H9 (cell line): ENCODE measurements around the gene TEDDM1. TPM values are rescaled to one million over a fixed set of nuclear protein-coding genes. Genes with fewer than 3 reads are reported as not detected.

Experiments used
- DNase-seq: peaks from one replicate; pipeline ENCODE4 v3.0.0-alpha.2; 2017
- H2AFZ ChIP-seq: one replicate; pipeline ENCODE4 v1.6.1; 2013; ENCODE audit warnings: mild to moderate bottlenecking, low read length, control low read depth, moderate library complexity
- H2AK5ac ChIP-seq: 2 replicates; pipeline ENCODE4 v1.6.1; 2013; ENCODE audit warnings: low read length, control low read depth, mixed read lengths; ENCODE audit not compliant: insufficient read length
- H2BK120ac ChIP-seq: one replicate; pipeline ENCODE4 v1.6.1; 2013; ENCODE audit warnings: low read depth, mild to moderate bottlenecking, low read length, control low read depth, inconsistent platforms; ENCODE audit not compliant: poor library complexity, severe bottlenecking
- H2BK12ac ChIP-seq: 2 replicates; pipeline ENCODE4 v1.6.1; 2013; ENCODE audit warnings: low read length, control low read depth, mixed read lengths, low read depth; ENCODE audit not compliant: insufficient read length
- H2BK15ac ChIP-seq: 2 replicates; pipeline ENCODE4 v1.6.1; 2013; ENCODE audit warnings: low read depth, low read length, control low read depth
- H2BK20ac ChIP-seq: one replicate; pipeline ENCODE4 v1.6.1; 2013; ENCODE audit warnings: low read depth, mild to moderate bottlenecking, low read length, control low read depth, inconsistent platforms; ENCODE audit not compliant: poor library complexity, severe bottlenecking
- H2BK5ac ChIP-seq: 2 replicates; pipeline ENCODE4 v1.6.1; 2013; ENCODE audit warnings: low read length, control low read depth, mixed read lengths; ENCODE audit not compliant: insufficient read length
- H3K14ac ChIP-seq: 2 replicates; pipeline ENCODE4 v1.6.1; 2013; ENCODE audit warnings: low read length, control low read depth; ENCODE audit not compliant: insufficient read depth
- H3K18ac ChIP-seq: 2 replicates; pipeline ENCODE4 v1.6.1; 2013; ENCODE audit warnings: low read depth, mild to moderate bottlenecking, mixed read lengths, low read length, control low read depth; ENCODE audit not compliant: insufficient read length
- H3K23ac ChIP-seq: 2 replicates; pipeline ENCODE4 v1.6.1; 2013; ENCODE audit warnings: low read length, control low read depth, mixed read lengths, low read depth; ENCODE audit not compliant: insufficient read length
- H3K23me2 ChIP-seq: 2 replicates; pipeline ENCODE4 v1.6.1; 2013; ENCODE audit warnings: low read depth, mild to moderate bottlenecking, mixed read lengths, low read length, control low read depth; ENCODE audit not compliant: insufficient read length, poor library complexity, severe bottlenecking
- H3K27ac ChIP-seq: 2 replicates; pipeline ENCODE4 v1.5.1; 2013; ENCODE audit warnings: low read length, control low read depth, mixed read lengths, low read depth; ENCODE audit not compliant: insufficient read length
- H3K27me3 ChIP-seq: 2 replicates; pipeline ENCODE4 v1.6.1; 2013; ENCODE audit warnings: low read length, control low read depth, inconsistent platforms; ENCODE audit not compliant: insufficient read depth
- H3K4ac ChIP-seq: 2 replicates; pipeline ENCODE4 v1.6.1; 2013; ENCODE audit warnings: low read depth, mild to moderate bottlenecking, control low read depth, inconsistent platforms, low read length, moderate library complexity
- H3K4me1 ChIP-seq: 2 replicates; pipeline ENCODE4 v1.6.1; 2013; ENCODE audit warnings: low read length, control low read depth, inconsistent platforms; ENCODE audit not compliant: insufficient read depth
- H3K4me2 ChIP-seq: 2 replicates; pipeline ENCODE4 v1.6.1; 2013; ENCODE audit warnings: low read length, control low read depth, mixed read lengths; ENCODE audit not compliant: insufficient read length, insufficient read depth
- H3K56ac ChIP-seq: 2 replicates; pipeline ENCODE4 v1.6.1; 2013; ENCODE audit warnings: low read depth, mild to moderate bottlenecking, mixed read lengths, low read length, control low read depth; ENCODE audit not compliant: insufficient read length
- H3K79me1 ChIP-seq: 2 replicates; pipeline ENCODE4 v1.6.1; 2013; ENCODE audit warnings: low read depth, mild to moderate bottlenecking, moderate library complexity, low read length, control low read depth, inconsistent platforms; ENCODE audit not compliant: insufficient read depth, poor library complexity, severe bottlenecking
- H3K79me2 ChIP-seq: 2 replicates; pipeline ENCODE4 v1.6.1; 2013; ENCODE audit warnings: low read length, control low read depth, inconsistent platforms; ENCODE audit not compliant: insufficient read depth
- H3K9ac ChIP-seq: 2 replicates; pipeline ENCODE4 v1.6.1; 2013; ENCODE audit warnings: low read length, control low read depth, mixed read lengths; ENCODE audit not compliant: insufficient read length; ENCODE audit errors: extremely low read depth
- H3K9me3 ChIP-seq: one replicate; pipeline ENCODE4 v1.6.1; 2013; ENCODE audit warnings: low read depth, low read length, inconsistent platforms; ENCODE audit not compliant: control insufficient read depth
- H3T11ph ChIP-seq: one replicate; pipeline ENCODE4 v1.6.1; 2013; ENCODE audit warnings: mild to moderate bottlenecking, low read length, control low read depth, inconsistent platforms
- H4K20me1 ChIP-seq: one replicate; pipeline ENCODE4 v1.6.1; 2013; ENCODE audit not compliant: control insufficient read depth, insufficient read length, insufficient read depth
- H4K5ac ChIP-seq: 2 replicates; pipeline ENCODE4 v1.6.1; 2013; ENCODE audit warnings: low read depth, mild to moderate bottlenecking, mixed read lengths, low read length, control low read depth; ENCODE audit not compliant: insufficient read length
- H4K8ac ChIP-seq: replicated peaks from 2 replicates; pipeline ENCODE4 v1.6.1; 2013; ENCODE audit warnings: low read length, control low read depth, mixed read lengths, low read depth; ENCODE audit not compliant: insufficient read length
- H4K91ac ChIP-seq: 2 replicates; pipeline ENCODE4 v1.6.1; 2013; ENCODE audit warnings: low read depth, mild to moderate bottlenecking, moderate library complexity, mixed read lengths, low read length, control low read depth; ENCODE audit not compliant: insufficient read length
- H3K27ac Mint-ChIP-seq, 3 experiments: 2 replicates in 2 of 3; 3 replicates in 1 of 3; pipeline ENCODE4 v1.8.0; 2020 to 2021; ENCODE audit warnings: mixed read lengths in 3 of 3, mild to moderate bottlenecking in 1 of 3, moderate library complexity in 1 of 3
- H3K27me3 Mint-ChIP-seq: 2 replicates; pipeline ENCODE4 v1.8.0; 2021; ENCODE audit warnings: low read depth, mild to moderate bottlenecking, moderate library complexity, mixed read lengths
- H3K36me3 Mint-ChIP-seq, 3 experiments: 2 replicates in 2 of 3; 3 replicates in 1 of 3; pipeline ENCODE4 v1.8.0; 2020 to 2021; ENCODE audit warnings: low read depth in 3 of 3, mixed read lengths in 3 of 3; ENCODE audit not compliant: insufficient read depth in 1 of 3
- H3K4me1 Mint-ChIP-seq, 2 experiments: 2 replicates each; pipeline ENCODE4 v1.8.0; 2020; ENCODE audit warnings: mixed read lengths in 2 of 2
- H3K4me3 Mint-ChIP-seq, 2 experiments: 2 replicates in 1 of 2; 3 replicates in 1 of 2; pipeline ENCODE4 v1.8.0; 2020 to 2021; ENCODE audit warnings: mild to moderate bottlenecking in 2 of 2, mixed read lengths in 2 of 2, moderate library complexity in 1 of 2
- H3K9me3 Mint-ChIP-seq, 2 experiments: 2 replicates in 1 of 2; 3 replicates in 1 of 2; pipeline ENCODE4 v1.8.0; 2020; ENCODE audit warnings: mild to moderate bottlenecking in 2 of 2, mixed read lengths in 2 of 2, moderate library complexity in 1 of 2
- CTCF ChIP-seq: fragments of 200-600 bp; sonication (generic); conservative IDR thresholded peaks from 3 replicates; pipeline ENCODE4 v1.8.0; 2021; ENCODE audit warnings: antibody characterized with exemption, mild to moderate bottlenecking
- WGBS: extraction: QIAGEN DNeasy Blood & Tissue Kit; methylation state at CpG from one replicate; pipeline ENCODE4 v1.1.7; 2013; ENCODE audit warnings: missing lambda C conversion rate, low lambda C conversion rate, mixed read lengths; ENCODE audit not compliant: insufficient read length; ENCODE audit errors: extremely low coverage; 5-methylcytosine and 5-hydroxymethylcytosine counted together
- total RNA-seq: library from RNA; stranded (reverse); gene quantifications from 2 replicates; pipeline ENCODE4 v1.2.1, GENCODE V29; 2021

Gene TEDDM1
- total RNA-seq, 1 experiment from 2014 or later = not detected

- Histone ChIP-seq H3K4ac (no peak overlapping the region), H4K5ac (no peak overlapping the region), H4K20me1 (no peaks in the 10 kb centered on the region), H3K79me2 (no peaks in the 10 kb centered on the region), H2BK5ac (no peak overlapping the region), H2BK120ac (no peak overlapping the region), H3T11ph (no peak overlapping the region), H3K14ac (no peak overlapping the region), H2BK20ac (no peak overlapping the region), H3K23me2 (no peaks in the 10 kb centered on the region), H2BK12ac (no peak overlapping the region), H3K4me1 (no peaks in the 10 kb centered on the region; the same call in 1 of the 2 replicates), H4K91ac (no peak overlapping the region), H3K23ac (no peak overlapping the region), H2BK15ac (no peak overlapping the region), H4K8ac (no peak overlapping the region), H3K9ac (no peak overlapping the region), H3K27ac (no peak overlapping the region), H3K18ac (no peak overlapping the region), H3K79me1 (no peaks in the 10 kb centered on the region), H2AFZ (no peak overlapping the region), H3K4me2 (no peak overlapping the region), H3K27me3 (no peaks in the 10 kb centered on the region), H3K9me3 (no peaks in the 10 kb centered on the region), H2AK5ac (no peak overlapping the region), H3K56ac (no peak overlapping the region)
- TF ChIP-seq CTCF = peak; percentile 17; the same call in 1 of the 3 replicates
- no CpG with 5 or more reads among the region's 4 CpGs for WGBS
- Mint-ChIP-seq H3K4me1 (peaks cover 4 to 7% of the 10 kb centered on the region in 2 experiments; a peak in 3 of 4 replicates), H3K27ac (no peak overlapping the region), H3K27me3 (peaks cover 9% of the 10 kb centered on the region), H3K36me3 (peaks cover 0 to 5% (median 0%) of the 10 kb centered on the region in 3 experiments; a peak in 1 of 7 replicates), H3K9me3 (peaks cover 4 to 8% of the 10 kb centered on the region in 2 experiments; a peak in 3 of 5 replicates), H3K4me3 (no peak overlapping the region)
- DNase-seq = no peak
These were observed 9.7 kb upstream of the TEDDM1 start for GRCh38 chr1:182410138-182410537.
